NB4 (cell line): ENCODE data around the gene RPAP3.

Source experiments
- CTCF ChIP-seq: IDR thresholded peaks from one replicate; pipeline ENCODE4 v1.5.1; 2012; ENCODE audit warnings: low read depth, low read length
- MYC ChIP-seq: IDR thresholded peaks from 2 replicates; pipeline ENCODE4 v1.6.1; 2011; ENCODE audit warnings: low read depth, low read length
- POLR2A ChIP-seq: IDR thresholded peaks from 2 replicates; pipeline ENCODE4 v1.6.1; 2011; ENCODE audit warnings: mild to moderate bottlenecking; ENCODE audit not compliant: insufficient read length; ENCODE audit errors: extremely low read depth
- TF ChIP-seq, protein P1 (sequence below): IDR thresholded peaks from 2 replicates; pipeline ENCODE4 v1.6.1; 2011; ENCODE audit warnings: low read depth, low read length

GRCh38 chr12:47739979-47740378 lies 34.1 kb upstream of the RPAP3 start:
- TF ChIP-seq CTCF (no peak), POLR2A (no peak), MYC (no peak)
- TF ChIP-seq, protein P1, sequence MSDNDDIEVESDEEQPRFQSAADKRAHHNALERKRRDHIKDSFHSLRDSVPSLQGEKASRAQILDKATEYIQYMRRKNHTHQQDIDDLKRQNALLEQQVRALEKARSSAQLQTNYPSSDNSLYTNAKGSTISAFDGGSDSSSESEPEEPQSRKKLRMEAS = no peak
